Measurements from ENCODE around the gene LYPLAL1.
"Not testable (repeated sequence)": the region's sequence is repeated elsewhere in the genome, so short reads cannot be mapped to it uniquely, and the experiment has no call there.

The LYPLAL1 gene

GRCh38 chr1:219163401-219163954 is 10.2 kb upstream of the LYPLAL1 start:
- DNase-seq, result no peak

- DNase-seq, result peak in 3 of 4 experiments; percentile 6 to 20 (median 15)
Observed at GRCh38 chr1:219171192-219171935, 2.3 kb upstream of the LYPLAL1 start.

GRCh38 chr1:219172821-219173220 is 857 bp upstream of the LYPLAL1 start:
- no peak for DNase-seq

GRCh38 chr1:219173434-219173757 is 282 bp upstream of the LYPLAL1 start:
- no peak for DNase-seq

- peak; percentile 38 to 62 (median 52) for DNase-seq
Observed at GRCh38 chr1:219174460-219175211, 958 bp downstream of the LYPLAL1 start.

GRCh38 chr1:219175212-219175564 is 1.5 kb downstream of the LYPLAL1 start:
- no peak for DNase-seq

- no peak for DNase-seq
Observed at GRCh38 chr1:219176168-219176567, 2.5 kb downstream of the LYPLAL1 start.

- no peak for DNase-seq
Observed at GRCh38 chr1:219177363-219177762, 3.7 kb downstream of the LYPLAL1 start.

GRCh38 chr1:219177940-219178339 is 4.3 kb downstream of the LYPLAL1 start:
- no peak for DNase-seq

- peak; percentile 22 to 72 (median 55) for DNase-seq
Observed at GRCh38 chr1:219179293-219179692, 5.6 kb downstream of the LYPLAL1 start.

- DNase-seq, result peak in 1 of 4 experiments; percentile 24
Observed at GRCh38 chr1:219184337-219184736, 10.7 kb downstream of the LYPLAL1 start.

GRCh38 chr1:219185486-219186117 is 11.9 kb downstream of the LYPLAL1 start:
- no peak for DNase-seq

GRCh38 chr1:219188331-219188803 is 14.7 kb downstream of the LYPLAL1 start:
- DNase-seq, result peak in 3 of 4 experiments; percentile 19 to 67 (median 59)

- peak in 3 of 4 experiments; percentile 12 to 66 (median 62) for DNase-seq
Observed at GRCh38 chr1:219189021-219189824, 15.5 kb downstream of the LYPLAL1 start.

- peak; percentile 35 to 54 (median 42) for DNase-seq
Observed at GRCh38 chr1:219189952-219190351, 16.3 kb downstream of the LYPLAL1 start.

- no peak for DNase-seq
Observed at GRCh38 chr1:219190605-219191004, 16.9 kb downstream of the LYPLAL1 start.

- DNase-seq, result not testable (repeated sequence)
Observed at GRCh38 chr1:219195833-219196232, 22.2 kb downstream of the LYPLAL1 start.

GRCh38 chr1:219201656-219202055 is 28.0 kb downstream of the LYPLAL1 start:
- no peak for DNase-seq

- no peak for DNase-seq
Observed at GRCh38 chr1:219202567-219202966, 28.9 kb downstream of the LYPLAL1 start.

GRCh38 chr1:219206350-219206749 is 32.7 kb downstream of the LYPLAL1 start:
- no peak for DNase-seq

- no peak for DNase-seq
Observed at GRCh38 chr1:219209578-219209977, 35.9 kb downstream of the LYPLAL1 start.

GRCh38 chr1:219210067-219210466 is 36.4 kb downstream of the LYPLAL1 start:
- no peak for DNase-seq
